Astrocyte of the cerebellum (primary cell): ENCODE results near the gene INTS1.

Experiments
- DNase-seq: peaks from one replicate; pipeline ENCODE4 v3.0.0-alpha.2; 2011; ENCODE audit warnings: low read depth
- H3K4me3 ChIP-seq: 2 replicates; pipeline ENCODE4 v1.5.1; 2011; ENCODE audit warnings: mild to moderate bottlenecking, low read depth, low read length, moderate library complexity
- in situ Hi-C: cut with HindIII; loops from 2 replicates; pipeline ENCODE4 v1.10.0; 2017; ENCODE audit warnings: low sequenced_read_pairs
- TF ChIP-seq, protein P1 (sequence below): IDR thresholded peaks from 2 replicates; pipeline ENCODE4 v1.5.1; 2012; ENCODE audit warnings: low read length, low read depth, moderate library complexity, mild to moderate bottlenecking; ENCODE audit errors: missing control alignments

The INTS1 gene

DNA sequence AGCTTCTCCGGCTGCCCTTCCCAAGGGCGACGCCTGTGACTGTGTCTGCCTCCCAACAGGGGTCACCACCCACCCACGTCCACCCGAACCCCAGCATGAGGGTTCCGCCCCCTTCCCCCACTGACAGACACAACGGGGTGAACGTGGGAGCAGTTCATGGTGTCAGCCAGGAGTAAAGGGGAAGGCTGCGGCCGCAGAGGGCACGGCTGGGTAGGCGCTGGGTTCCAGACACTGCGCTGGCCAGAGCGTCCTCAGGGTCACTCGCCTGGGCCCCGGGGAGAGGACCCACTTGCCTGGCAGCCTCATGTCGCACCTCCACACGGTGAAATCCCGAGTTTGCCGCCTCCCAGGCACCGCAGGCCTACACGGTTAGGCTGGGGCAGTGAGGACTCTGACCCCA, 21.1 kb downstream of the INTS1 start:
- in situ Hi-C loops = no loop called here
- DNase-seq = no peak
- TF ChIP-seq, protein P1, sequence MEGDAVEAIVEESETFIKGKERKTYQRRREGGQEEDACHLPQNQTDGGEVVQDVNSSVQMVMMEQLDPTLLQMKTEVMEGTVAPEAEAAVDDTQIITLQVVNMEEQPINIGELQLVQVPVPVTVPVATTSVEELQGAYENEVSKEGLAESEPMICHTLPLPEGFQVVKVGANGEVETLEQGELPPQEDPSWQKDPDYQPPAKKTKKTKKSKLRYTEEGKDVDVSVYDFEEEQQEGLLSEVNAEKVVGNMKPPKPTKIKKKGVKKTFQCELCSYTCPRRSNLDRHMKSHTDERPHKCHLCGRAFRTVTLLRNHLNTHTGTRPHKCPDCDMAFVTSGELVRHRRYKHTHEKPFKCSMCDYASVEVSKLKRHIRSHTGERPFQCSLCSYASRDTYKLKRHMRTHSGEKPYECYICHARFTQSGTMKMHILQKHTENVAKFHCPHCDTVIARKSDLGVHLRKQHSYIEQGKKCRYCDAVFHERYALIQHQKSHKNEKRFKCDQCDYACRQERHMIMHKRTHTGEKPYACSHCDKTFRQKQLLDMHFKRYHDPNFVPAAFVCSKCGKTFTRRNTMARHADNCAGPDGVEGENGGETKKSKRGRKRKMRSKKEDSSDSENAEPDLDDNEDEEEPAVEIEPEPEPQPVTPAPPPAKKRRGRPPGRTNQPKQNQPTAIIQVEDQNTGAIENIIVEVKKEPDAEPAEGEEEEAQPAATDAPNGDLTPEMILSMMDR = no peak
- no peak overlapping the region for H3K4me3 ChIP-seq

DNA sequence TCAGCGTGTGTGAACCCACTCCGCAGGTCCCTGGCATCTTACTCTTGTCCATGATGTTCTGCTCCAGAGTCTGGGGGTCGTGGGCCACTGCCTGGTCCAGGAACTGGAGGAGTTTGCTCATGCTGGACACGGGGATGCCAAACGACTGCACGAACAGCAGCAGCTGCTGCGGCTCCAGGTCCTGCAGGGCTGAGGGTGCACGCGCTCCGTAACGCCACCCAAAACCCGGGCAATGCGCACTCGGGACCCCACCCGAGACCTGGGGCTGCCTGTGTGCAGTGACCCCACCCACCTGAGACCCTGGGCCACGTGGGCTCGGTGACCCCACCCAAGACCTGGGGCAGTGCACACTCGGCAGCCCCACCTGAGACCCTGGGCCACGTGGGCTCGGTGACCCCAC, 22.9 kb downstream of the INTS1 start:
- H3K4me3 ChIP-seq = no peak overlapping the region
- no peak for DNase-seq
- TF ChIP-seq, protein P1 = no peak
- in situ Hi-C loops = no loop called here

DNA sequence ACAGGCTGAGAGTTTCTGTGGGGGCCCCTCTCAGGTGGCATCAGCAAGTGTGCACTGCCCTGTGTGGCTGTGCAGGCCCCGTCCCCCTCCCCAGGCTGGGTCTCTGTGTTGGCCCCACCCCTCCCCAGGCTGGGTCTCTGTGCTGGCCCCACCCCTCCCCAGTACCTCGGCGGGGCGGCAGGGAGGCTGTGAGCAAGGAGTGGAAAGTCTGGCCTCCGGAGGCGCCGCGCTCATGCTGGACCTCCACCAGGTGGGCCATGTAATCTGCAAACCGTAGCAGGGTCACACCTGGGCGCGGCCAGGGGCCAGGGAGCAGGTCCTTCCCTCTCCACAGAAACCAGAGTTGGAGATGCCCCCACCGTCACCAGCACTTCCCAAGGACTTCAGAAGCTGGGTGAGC, 23.5 kb downstream of the INTS1 start:
- DNase-seq = no peak
- TF ChIP-seq, protein P1 = no peak
- in situ Hi-C loops = no loop called here
- no peak overlapping the region for H3K4me3 ChIP-seq

DNA sequence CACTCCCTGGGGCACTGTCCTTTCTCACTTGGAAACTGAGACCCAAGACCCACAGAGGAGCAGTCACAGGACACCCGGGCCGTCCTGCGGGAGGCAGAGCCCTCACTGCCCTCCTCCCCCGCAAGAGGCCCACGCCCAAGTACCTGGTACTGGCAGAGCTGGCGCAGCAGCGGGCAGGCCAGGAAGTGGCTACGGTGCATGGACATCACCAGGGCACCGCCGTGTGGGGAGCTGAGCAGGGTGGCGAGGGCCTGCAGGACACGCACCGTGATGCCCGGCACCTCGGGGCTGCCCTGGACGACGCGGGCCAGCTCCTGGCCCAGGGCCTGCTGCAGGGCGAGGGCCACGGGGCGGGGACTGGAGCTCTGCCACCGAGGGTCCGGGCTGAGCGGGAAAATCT, 24.9 kb downstream of the INTS1 start:
- TF ChIP-seq, protein P1 = no peak
- DNase-seq = no peak
- in situ Hi-C loops = no loop called here
- H3K4me3 ChIP-seq = no peak overlapping the region

DNA sequence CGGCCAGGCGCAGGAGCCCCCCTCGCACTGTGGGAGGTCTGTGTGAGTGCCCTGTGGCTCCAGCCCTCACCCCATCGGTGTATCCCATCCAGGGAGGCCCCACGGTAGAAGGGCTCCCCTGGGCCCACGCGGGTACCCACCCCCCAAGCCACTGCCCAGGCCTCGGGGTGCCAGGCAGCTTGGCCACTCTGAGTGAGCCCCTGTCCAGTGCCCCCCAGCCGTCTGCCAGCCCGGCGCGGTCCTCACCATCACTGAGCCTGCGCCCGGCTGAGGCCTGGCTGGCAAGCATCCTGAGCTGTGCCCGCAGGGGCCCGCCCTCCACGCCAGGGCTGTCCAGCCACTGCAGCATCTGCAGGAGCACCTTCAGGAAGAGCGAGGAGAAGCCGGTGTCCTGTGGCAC, 25.7 kb downstream of the INTS1 start:
- in situ Hi-C loops = no loop called here
- TF ChIP-seq, protein P1 = no peak
- DNase-seq = no peak

DNA sequence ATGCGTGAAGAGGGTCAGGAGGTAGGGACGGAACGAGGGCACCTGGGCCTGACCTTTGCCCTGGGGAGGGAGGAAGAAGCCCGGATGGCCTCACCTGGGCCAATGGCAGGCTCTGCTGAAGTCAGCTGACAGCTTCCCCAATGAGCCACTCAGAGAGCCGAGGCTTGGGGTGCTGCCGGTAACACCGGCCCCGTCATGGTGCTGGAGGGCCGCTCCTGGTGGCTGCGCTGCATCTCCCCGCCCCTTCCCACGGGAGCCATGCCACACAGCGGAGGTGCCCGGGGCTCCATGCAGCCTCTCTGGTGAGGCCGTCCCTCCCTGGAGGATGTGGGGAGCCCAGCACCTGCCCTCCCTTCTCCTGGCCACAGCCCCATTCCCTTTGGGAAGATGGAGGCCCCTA, 27.3 kb downstream of the INTS1 start:
- in situ Hi-C loops = no loop called here
- TF ChIP-seq, protein P1 = no peak
- no peak for DNase-seq
- no peak overlapping the region for H3K4me3 ChIP-seq

More for the DNA sequence above, 25.7 kb downstream of the INTS1 start:
- H3K4me3 ChIP-seq = no peak overlapping the region

DNA sequence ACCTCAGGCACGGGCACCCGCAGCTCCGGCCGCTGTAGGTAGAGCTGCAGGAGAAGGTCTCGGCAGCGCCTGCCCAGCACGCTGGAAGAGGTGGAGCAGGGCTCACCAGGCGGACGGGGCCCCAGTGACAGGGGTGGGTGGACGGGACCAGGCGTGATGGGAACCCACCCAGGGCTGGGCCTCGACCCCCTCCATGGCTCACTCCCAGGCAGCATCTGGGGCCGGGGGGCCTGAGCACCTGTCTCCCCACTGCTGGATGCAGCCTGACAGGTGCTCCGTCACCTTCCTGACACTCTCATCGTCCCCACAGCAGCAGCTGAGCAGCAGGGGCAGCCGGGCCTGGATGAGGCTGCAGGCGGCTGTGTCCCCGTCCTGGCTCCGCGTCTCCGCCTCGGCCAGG, 28.2 kb downstream of the INTS1 start:
- in situ Hi-C loops = no loop called here
- no peak for DNase-seq
- H3K4me3 ChIP-seq = no peak overlapping the region
- TF ChIP-seq, protein P1 = no peak
